ENCODE data around the gene FFAR2. TPM values are rescaled to one million over a fixed set of nuclear protein-coding genes. Genes with fewer than 3 reads are reported as not detected.

FFAR2 gene
- total and polyA plus RNA-seq, 2 donors (not counting 3 experiments of a cell fraction or from before 2014, with no cell fraction given), result not detected

DNA sequence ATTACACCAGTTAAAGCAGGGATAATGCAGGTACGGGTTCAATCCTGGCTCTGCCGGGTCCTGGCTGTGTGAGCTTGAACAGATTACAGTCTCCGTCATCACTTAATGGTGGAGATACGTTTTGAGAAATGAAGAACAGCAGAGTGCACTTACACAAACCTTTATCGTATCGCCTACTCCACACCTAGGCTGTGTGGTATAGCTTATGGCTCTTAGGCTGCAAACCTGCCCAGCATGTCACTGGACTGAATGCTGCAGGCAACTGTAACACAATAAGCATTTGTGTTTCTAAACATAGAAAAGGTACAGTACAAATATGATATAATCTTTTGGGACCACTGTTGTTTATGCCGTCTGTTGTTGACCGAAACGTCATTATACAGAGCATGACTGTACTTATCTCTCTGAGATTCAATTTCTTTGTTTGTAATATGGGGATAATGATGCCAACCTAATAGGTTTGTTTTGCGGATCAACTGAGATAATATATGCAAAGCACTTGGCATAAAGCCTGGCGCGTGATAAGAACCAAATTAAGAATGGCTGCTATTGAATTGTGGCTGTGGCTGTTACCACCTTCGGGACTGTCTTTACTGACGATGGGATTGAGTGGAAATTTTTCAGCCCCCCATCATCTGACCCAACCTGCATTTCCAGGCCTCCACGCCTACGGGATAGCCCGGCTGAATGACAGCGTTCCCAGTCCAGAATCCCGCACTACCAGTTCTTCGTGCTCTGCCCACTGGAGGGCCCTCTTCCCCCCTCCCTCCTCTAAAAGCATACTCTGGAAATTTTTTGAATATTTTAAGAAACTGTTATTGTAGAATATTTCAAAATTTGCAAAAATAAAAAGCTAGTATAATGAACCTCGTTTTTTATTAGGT lies 31.0 kb downstream of the FFAR2 start:
- DNase-seq (ENCODE audit: low read depth, low spot score) (no peak), FAIRE-seq (no peak)
- Histone ChIP-seq H2AFZ (ENCODE audit: low read depth, low read length) (no peak overlapping the region), H3K9me3 (replicated peaks; ENCODE audit: control insufficient read depth, insufficient read depth, low read length) (no peaks in the 10 kb centered on the region), H3K4me3 (replicated peaks in 1 of 3; ENCODE audit: insufficient read depth in 1 of 3, low read depth in 1 of 3, low read length in 3 of 3) (no peak overlapping the region), H3K4me1 (ENCODE audit: control insufficient read depth, extremely low read depth, insufficient read depth, low read length) (no peaks in the 10 kb centered on the region), H3K9me1 (replicated peaks; ENCODE audit: control insufficient read depth, extremely low read depth, insufficient read depth, low read length) (no peaks in the 10 kb centered on the region), H3K9ac (replicated peaks; ENCODE audit: extremely low read depth, insufficient read depth, low read length) (no peak overlapping the region), H3K4me2 (ENCODE audit: insufficient read depth, low read length) (no peak overlapping the region), H3K27me3 (ENCODE audit: control insufficient read depth in 2 of 2, insufficient read depth in 2 of 2, low read length in 2 of 2) (no peaks in the 10 kb centered on the region), H3K36me3 (ENCODE audit: control insufficient read depth in 2 of 2, extremely low read depth in 1 of 2, insufficient read depth in 2 of 2, low read length in 2 of 2) (no peaks in the 10 kb centered on the region), H3K27ac (ENCODE audit: insufficient read depth, low read depth, low read length) (no peak overlapping the region), H3K79me2 (ENCODE audit: control insufficient read depth, insufficient read depth, low read length) (no peaks in the 10 kb centered on the region), H4K20me1 (replicated peaks; ENCODE audit: control insufficient read depth, extremely low read depth, insufficient read depth, low read length) (no peaks in the 10 kb centered on the region)
- intact Hi-C loops (cut with micrococcal nuclease) (no loop called here), dilution Hi-C loops (cut with MboI; ENCODE audit: extremely low pct_ligation_motif_present, low sequenced_read_pairs) (no loop called here)
- ChIA-PET CTCF (interaction anchor here (2.4 kb wide), 1 partner anchor 16 kb away, joined by 12 read pairs; no protein-coding TSS in a partner anchor), POLR2A (no interaction called here)
- no TSS peak for BruUV-seq (replicated peaks)
- no peak for TF ChIP-seq GATA2 (IDR thresholded peaks at IDR 0.05; ENCODE audit: insufficient read depth, insufficient read length, low read depth, low read length)
- TF ChIP-seq POLR2AphosphoS5 (IDR thresholded peaks at IDR 0.05; ENCODE audit: insufficient read depth, low read depth, low read length), result no peak
- TF ChIP-seq POLR2A (IDR thresholded peaks at IDR 0.05; ENCODE audit: low read depth, low read length), result no peak
- TF ChIP-seq MYC (IDR thresholded peaks at IDR 0.05; ENCODE audit: low read depth, low read length), result no peak

DNA sequence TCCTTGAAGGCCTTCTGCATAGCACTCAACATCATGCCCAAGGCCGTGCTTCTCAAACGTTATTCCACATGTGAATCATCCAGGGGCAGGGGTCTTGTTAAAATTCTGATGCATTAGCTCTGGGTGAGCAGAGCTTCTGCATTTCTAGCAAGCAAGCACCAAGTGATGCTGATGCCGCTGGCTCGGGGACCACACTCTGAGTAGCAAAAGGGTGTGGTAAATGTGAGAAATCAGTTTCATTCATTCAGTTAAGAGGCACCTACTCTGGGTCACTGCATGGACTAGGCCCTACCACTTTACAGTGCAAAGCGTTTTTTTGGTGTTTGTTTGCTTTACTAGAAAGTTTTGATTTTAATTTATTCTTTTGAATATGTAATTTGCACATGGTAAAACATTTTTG lies 35.0 kb downstream of the FFAR2 start:
- Histone ChIP-seq H3K79me2 (ENCODE audit: control insufficient read depth, insufficient read depth, low read length) (no peaks in the 10 kb centered on the region), H3K9me3 (replicated peaks; ENCODE audit: control insufficient read depth, insufficient read depth, low read length) (no peaks in the 10 kb centered on the region), H3K9ac (replicated peaks; ENCODE audit: extremely low read depth, insufficient read depth, low read length) (no peak overlapping the region), H3K4me3 (replicated peaks in 1 of 3; ENCODE audit: insufficient read depth in 1 of 3, low read depth in 1 of 3, low read length in 3 of 3) (no peak overlapping the region), H2AFZ (ENCODE audit: low read depth, low read length) (no peak overlapping the region), H3K36me3 (ENCODE audit: control insufficient read depth in 2 of 2, extremely low read depth in 1 of 2, insufficient read depth in 2 of 2, low read length in 2 of 2) (no peaks in the 10 kb centered on the region), H4K20me1 (replicated peaks; ENCODE audit: control insufficient read depth, extremely low read depth, insufficient read depth, low read length) (no peaks in the 10 kb centered on the region), H3K27ac (ENCODE audit: insufficient read depth, low read depth, low read length) (no peak overlapping the region), H3K27me3 (ENCODE audit: control insufficient read depth in 2 of 2, insufficient read depth in 2 of 2, low read length in 2 of 2) (no peaks in the 10 kb centered on the region), H3K9me1 (replicated peaks; ENCODE audit: control insufficient read depth, extremely low read depth, insufficient read depth, low read length) (no peaks in the 10 kb centered on the region), H3K4me2 (ENCODE audit: insufficient read depth, low read length) (no peak overlapping the region), H3K4me1 (ENCODE audit: control insufficient read depth, extremely low read depth, insufficient read depth, low read length) (no peaks in the 10 kb centered on the region)
- ChIA-PET CTCF (no interaction called here), POLR2A (no interaction called here)
- DNase-seq (ENCODE audit: low read depth, low spot score) (no peak), FAIRE-seq (no peak)
- BruUV-seq (replicated peaks), result no TSS peak
- dilution Hi-C loops (cut with MboI; ENCODE audit: extremely low pct_ligation_motif_present, low sequenced_read_pairs), result no loop called here
- TF ChIP-seq JUN (IDR thresholded peaks at IDR 0.05; ENCODE audit: borderline replicate concordance, insufficient read depth, insufficient read length, low read depth), result no peak
- TF ChIP-seq POLR2A (IDR thresholded peaks at IDR 0.05; ENCODE audit: low read depth, low read length), result no peak
- TF ChIP-seq FOS (IDR thresholded peaks at IDR 0.05; ENCODE audit: borderline replicate concordance, insufficient read depth, low read length), result no peak
- TF ChIP-seq, protein P1, sequence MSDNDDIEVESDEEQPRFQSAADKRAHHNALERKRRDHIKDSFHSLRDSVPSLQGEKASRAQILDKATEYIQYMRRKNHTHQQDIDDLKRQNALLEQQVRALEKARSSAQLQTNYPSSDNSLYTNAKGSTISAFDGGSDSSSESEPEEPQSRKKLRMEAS (IDR thresholded peaks at IDR 0.05; ENCODE audit: insufficient read depth, insufficient read length), result no peak
- no peak for TF ChIP-seq EZH2 (IDR thresholded peaks at IDR 0.05; ENCODE audit: borderline replicate concordance, low read depth, low read length, severe bottlenecking)
- TF ChIP-seq MYC (IDR thresholded peaks at IDR 0.05; ENCODE audit: low read depth, low read length), result no peak
- TF ChIP-seq, protein P2, sequence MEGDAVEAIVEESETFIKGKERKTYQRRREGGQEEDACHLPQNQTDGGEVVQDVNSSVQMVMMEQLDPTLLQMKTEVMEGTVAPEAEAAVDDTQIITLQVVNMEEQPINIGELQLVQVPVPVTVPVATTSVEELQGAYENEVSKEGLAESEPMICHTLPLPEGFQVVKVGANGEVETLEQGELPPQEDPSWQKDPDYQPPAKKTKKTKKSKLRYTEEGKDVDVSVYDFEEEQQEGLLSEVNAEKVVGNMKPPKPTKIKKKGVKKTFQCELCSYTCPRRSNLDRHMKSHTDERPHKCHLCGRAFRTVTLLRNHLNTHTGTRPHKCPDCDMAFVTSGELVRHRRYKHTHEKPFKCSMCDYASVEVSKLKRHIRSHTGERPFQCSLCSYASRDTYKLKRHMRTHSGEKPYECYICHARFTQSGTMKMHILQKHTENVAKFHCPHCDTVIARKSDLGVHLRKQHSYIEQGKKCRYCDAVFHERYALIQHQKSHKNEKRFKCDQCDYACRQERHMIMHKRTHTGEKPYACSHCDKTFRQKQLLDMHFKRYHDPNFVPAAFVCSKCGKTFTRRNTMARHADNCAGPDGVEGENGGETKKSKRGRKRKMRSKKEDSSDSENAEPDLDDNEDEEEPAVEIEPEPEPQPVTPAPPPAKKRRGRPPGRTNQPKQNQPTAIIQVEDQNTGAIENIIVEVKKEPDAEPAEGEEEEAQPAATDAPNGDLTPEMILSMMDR (IDR thresholded peaks at IDR 0.05; ENCODE audit: extremely low read depth in 1 of 2, insufficient read depth in 1 of 2, low read depth in 1 of 2, low read length in 2 of 2), result no peak
- TF ChIP-seq POLR2AphosphoS5 (IDR thresholded peaks at IDR 0.05; ENCODE audit: insufficient read depth, low read depth, low read length), result no peak
- TF ChIP-seq GATA2 (IDR thresholded peaks at IDR 0.05; ENCODE audit: insufficient read depth, insufficient read length, low read depth, low read length), result no peak
- intact Hi-C loops (cut with micrococcal nuclease), result no loop called here
